Left renal pelvis (tissue), 4 donors: Measurements from ENCODE around the gene MSANTD7. TPM values are rescaled to one million over a fixed set of nuclear protein-coding genes. Genes with fewer than 3 reads are reported as not detected.
"Not testable (repeated sequence)": the region's sequence is repeated elsewhere in the genome, so short reads cannot be mapped to it uniquely, and the experiment has no call there.

Experiments used
- DNase-seq, 4 donors: peaks; one replicate each; pipeline ENCODE4 v3.0.0-alpha.2; 2013; ENCODE audit warnings: low read depth in 4 of 4, low spot score in 3 of 4
- polyA plus RNA-seq, 4 donors: library from polyadenylated mRNA; unstranded; fragments of 120-200 nt; gene quantifications; one replicate each; pipeline ENCODE4 v1.2.1, GENCODE V29; 2013; ENCODE audit not compliant: insufficient read length in 4 of 4

Gene MSANTD7
- polyA plus RNA-seq = 10 to 100 TPM; 16.9 to 17.8 (median 17.2) TPM

- DNase-seq = peak; percentile 99 to 100 (median 99)
These were observed at the start of gene MSANTD7, which contains the start of the genes CDNF and HSPA14 for GRCh38 chr10:14837757-14838581. TSS of gene MSANTD7 (plus strand) at chr10:14838306. CDS start at chr10:14842285, 3,979 bp downstream. TSS of gene CDNF (minus strand) at chr10:14838037. CDS start at chr10:14837946, 91 bp downstream. TSS of gene HSPA14 (plus strand) at chr10:14838306. CDS start at chr10:14838403, 97 bp downstream.

GRCh38 chr10:14798636-14799035 is 39.5 kb upstream of the MSANTD7 start:
- no peak for DNase-seq

GRCh38 chr10:14800397-14800796 is 37.7 kb upstream of the MSANTD7 start:
- no peak for DNase-seq

- DNase-seq = no peak
These were observed 36.4 kb upstream of the MSANTD7 start for GRCh38 chr10:14801723-14802122.

- no peak for DNase-seq
These were observed 34.3 kb upstream of the MSANTD7 start for GRCh38 chr10:14803827-14804226.

GRCh38 chr10:14806318-14806717 is 31.8 kb upstream of the MSANTD7 start:
- DNase-seq = no peak

GRCh38 chr10:14810969-14811953 is 26.8 kb upstream of the MSANTD7 start:
- no peak for DNase-seq

GRCh38 chr10:14812271-14812670 is 25.8 kb upstream of the MSANTD7 start:
- no peak for DNase-seq

GRCh38 chr10:14815681-14816080 is 22.4 kb upstream of the MSANTD7 start:
- no peak for DNase-seq

- DNase-seq = not testable (repeated sequence)
These were observed 21.4 kb upstream of the MSANTD7 start for GRCh38 chr10:14816717-14817116.

- no peak for DNase-seq
These were observed 17.9 kb upstream of the MSANTD7 start for GRCh38 chr10:14820010-14820774.

- DNase-seq = no peak
These were observed 17.3 kb upstream of the MSANTD7 start for GRCh38 chr10:14820775-14821154.

GRCh38 chr10:14821635-14822375 is 16.3 kb upstream of the MSANTD7 start:
- no peak for DNase-seq

- DNase-seq = no peak
These were observed 15.0 kb upstream of the MSANTD7 start for GRCh38 chr10:14822879-14823755.

GRCh38 chr10:14823966-14824365 is 14.1 kb upstream of the MSANTD7 start:
- no peak for DNase-seq

GRCh38 chr10:14826076-14826829 is 11.9 kb upstream of the MSANTD7 start:
- DNase-seq = no peak

GRCh38 chr10:14833106-14833505 is 5.0 kb upstream of the MSANTD7 start:
- DNase-seq = no peak

GRCh38 chr10:14836208-14836607 is 1.9 kb upstream of the MSANTD7 start:
- DNase-seq = no peak
